Measurements from ENCODE around the gene BABAM2. TPM values are rescaled to one million over a fixed set of nuclear protein-coding genes. Genes with fewer than 3 reads are reported as not detected.

BABAM2 gene
- total and polyA plus RNA-seq, 11 donors = 22.2 to 75.1 (median 62.5) TPM

GRCh38 chr2:28345619-28346018 is 455.1 kb downstream of the BABAM2 start:
- 85 to 88% (median 85%) methylated on average over 8 of the region's 8 CpGs for WGBS, 4 donors
- no peak for TF ChIP-seq POLR2A (IDR thresholded peaks at IDR 0.05)
- TF ChIP-seq CTCF (IDR thresholded peaks at IDR 0.05) = no peak
- DNase-seq = peak in 1 of 5 donors; percentile 21
- Histone ChIP-seq H3K27me3 (no peaks in the 10 kb centered on the region), H3K27ac (no peak overlapping the region), H3K4me3 (no peak overlapping the region), H3K9me3 (no peaks in the 10 kb centered on the region), H3K36me3 (no peaks in the 10 kb centered on the region), H3K4me1 (peaks cover 0 to 53% (median 20%) of the 10 kb centered on the region in 12 donors)
- intact Hi-C loops (cut with DNase I) = loop anchor here in 2 of 10 donors (1.0 to 5.0 kb wide), 2 partner anchors 8 to 42 kb away; no protein-coding TSS in a partner anchor
- no peak for ATAC-seq

DNA sequence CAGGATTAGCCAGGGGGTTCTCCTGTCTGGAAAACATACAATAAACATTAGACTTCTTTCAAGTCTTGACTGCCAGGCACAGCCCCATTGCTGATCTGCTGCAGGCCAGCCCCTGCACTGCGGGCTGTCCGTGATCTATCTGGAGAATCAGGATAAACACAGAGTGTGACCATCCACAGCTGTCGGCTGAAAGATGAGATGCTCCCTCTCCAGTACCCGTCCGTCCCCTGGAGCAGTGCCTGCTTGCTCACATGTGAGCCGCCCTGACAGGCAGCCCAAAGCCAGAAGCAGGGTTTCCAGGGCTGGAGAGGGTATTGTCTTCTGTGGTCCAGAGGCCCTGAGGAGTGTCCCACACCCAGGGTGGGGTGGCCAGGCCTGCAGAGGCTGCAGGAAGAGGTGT is 456.1 kb downstream of the BABAM2 start:
- H3K27ac ChIP-seq = no peak overlapping the region
- TF ChIP-seq POLR2A (IDR thresholded peaks at IDR 0.05) = no peak
- TF ChIP-seq CTCF (IDR thresholded peaks at IDR 0.05) = no peak
- DNase-seq (peak in 1 of 5 donors; percentile 21), ATAC-seq (no peak)
- intact Hi-C loops (cut with DNase I) = loop anchor here in 1 of 10 donors (5.0 kb wide), 1 partner anchor 41 kb away; no protein-coding TSS in a partner anchor
- no peaks in the 10 kb centered on the region for H3K36me3 ChIP-seq
- no peaks in the 10 kb centered on the region for H3K9me3 ChIP-seq
- peaks cover 0 to 46% (median 16%) of the 10 kb centered on the region in 12 donors for H3K4me1 ChIP-seq
- WGBS, 4 donors = 82 to 93% (median 87%) methylated on average over 5 to 6 of the region's 6 CpGs
- no peak overlapping the region for H3K4me3 ChIP-seq
- H3K27me3 ChIP-seq = no peaks in the 10 kb centered on the region

DNA sequence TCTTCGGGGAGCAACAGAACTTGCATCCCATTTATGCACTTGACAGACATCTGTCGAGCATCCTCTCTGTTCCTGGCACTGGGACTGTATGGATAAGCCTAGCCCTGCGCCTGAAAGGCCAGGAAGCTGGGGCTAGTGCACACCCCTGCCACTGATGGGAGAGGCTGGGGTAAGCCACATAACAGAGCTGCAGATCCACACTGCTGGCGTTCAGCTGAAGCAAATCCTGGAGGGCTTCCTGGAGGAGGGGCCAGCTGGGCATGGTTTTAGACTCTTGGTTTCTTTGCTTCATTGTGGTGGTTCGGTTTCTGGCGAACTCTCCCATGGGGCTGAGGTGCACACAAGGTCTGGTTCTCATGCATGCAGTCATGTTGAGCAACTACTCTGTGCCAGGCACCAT is 456.7 kb downstream of the BABAM2 start:
- H3K36me3 ChIP-seq = no peaks in the 10 kb centered on the region
- no peak overlapping the region for H3K27ac ChIP-seq
- H3K9me3 ChIP-seq = no peaks in the 10 kb centered on the region
- intact Hi-C loops (cut with DNase I) = loop anchor here in 1 of 10 donors (5.0 kb wide), 1 partner anchor 40 kb away; no protein-coding TSS in a partner anchor
- H3K4me1 ChIP-seq = peaks cover 0 to 40% (median 12%) of the 10 kb centered on the region in 12 donors
- DNase-seq (no peak), ATAC-seq (no peak)
- no peaks in the 10 kb centered on the region for H3K27me3 ChIP-seq
- no peak overlapping the region for H3K4me3 ChIP-seq
- WGBS, 4 donors = 92 to 95% (median 94%) methylated on average over 4 to 6 of the region's 6 CpGs
- TF ChIP-seq CTCF (IDR thresholded peaks at IDR 0.05) (no peak), POLR2A (IDR thresholded peaks at IDR 0.05) (no peak)

DNA sequence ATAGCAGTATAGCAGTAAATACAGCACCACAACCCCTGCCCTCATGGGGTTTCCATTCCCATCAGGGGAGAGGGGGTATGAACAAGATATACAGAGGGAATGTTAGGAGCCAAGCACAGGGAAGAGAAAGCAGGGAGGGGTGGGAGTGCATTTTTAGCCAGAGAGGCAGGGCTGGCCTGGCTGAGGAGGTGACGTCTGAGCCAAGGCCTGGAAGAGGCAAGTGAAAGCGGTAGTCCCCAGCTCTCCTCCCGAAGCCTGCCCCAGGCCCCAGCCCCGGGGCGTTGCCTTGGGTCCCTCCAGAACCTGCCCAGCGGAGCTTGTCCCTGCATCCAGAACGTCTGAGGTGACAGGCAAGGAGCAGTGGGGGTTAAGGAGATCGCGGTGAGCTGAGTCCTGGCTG is 457.1 kb downstream of the BABAM2 start:
- H3K36me3 ChIP-seq = no peaks in the 10 kb centered on the region
- intact Hi-C loops (cut with DNase I) = loop anchor here in 1 of 10 donors (5.0 kb wide), 1 partner anchor 40 kb away; no protein-coding TSS in a partner anchor
- ATAC-seq (no peak), DNase-seq (no peak)
- H3K27me3 ChIP-seq = no peaks in the 10 kb centered on the region
- WGBS, 4 donors = 77 to 88% (median 85%) methylated on average over 3 to 9 of the region's 9 CpGs
- H3K4me3 ChIP-seq = no peak overlapping the region
- no peak overlapping the region for H3K27ac ChIP-seq
- no peaks in the 10 kb centered on the region for H3K9me3 ChIP-seq
- TF ChIP-seq CTCF (IDR thresholded peaks at IDR 0.05) = no peak
- no peak for TF ChIP-seq POLR2A (IDR thresholded peaks at IDR 0.05)
- peaks cover 0 to 36% (median 8%) of the 10 kb centered on the region in 12 donors for H3K4me1 ChIP-seq

All from heart left ventricle (tissue), 16 donors.